ENCODE results near the gene NAA40.

NAA40 gene

GRCh38 chr11:63986932-63987513, 48.2 kb downstream of the NAA40 start:
- no peak for DNase-seq (ENCODE audit: low spot score)

- DNase-seq (ENCODE audit: low spot score) = no peak
These were observed 52.8 kb downstream of the NAA40 start for GRCh38 chr11:63991558-63991957.

DNA sequence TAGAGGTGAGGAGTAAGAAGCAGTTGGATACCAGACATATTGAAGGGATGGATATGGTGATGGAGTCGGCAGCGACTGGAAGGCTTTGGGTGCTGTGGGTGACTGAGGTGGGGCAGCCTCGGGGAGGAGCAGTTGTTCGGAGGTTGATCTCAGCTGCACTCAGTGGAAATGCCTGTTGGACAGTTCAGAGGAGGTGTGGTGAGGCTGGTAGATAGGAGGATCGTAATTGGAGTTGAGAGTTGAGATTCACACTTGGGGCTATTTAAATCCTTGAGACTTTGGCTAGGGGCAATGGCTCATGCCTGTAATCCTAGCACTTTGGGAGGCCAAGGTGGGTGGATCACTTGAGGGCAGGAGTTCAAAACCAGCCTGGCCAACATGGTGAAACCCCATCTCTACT, 54.3 kb downstream of the NAA40 start:
- DNase-seq (ENCODE audit: low spot score) = no peak

DNA sequence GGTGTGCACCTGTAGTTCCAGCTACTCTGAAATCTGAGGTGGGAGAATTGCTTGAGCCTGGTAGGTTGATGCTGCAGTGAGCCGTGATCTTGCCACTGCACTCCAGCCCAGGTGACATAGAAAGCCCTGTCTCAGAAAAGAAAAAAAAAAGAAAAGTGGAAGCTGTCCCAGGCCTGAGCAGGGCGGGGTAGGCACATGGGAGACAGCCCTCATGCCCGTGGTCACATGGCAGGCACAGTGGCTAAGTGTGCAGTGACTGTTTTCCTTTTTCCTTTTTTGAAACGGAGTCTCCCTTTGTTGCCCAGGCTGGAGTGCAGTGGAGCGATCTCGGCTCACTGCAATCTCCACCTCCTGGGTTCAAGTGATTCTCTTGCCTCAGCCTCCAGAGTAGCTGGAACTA, 55.2 kb downstream of the NAA40 start:
- DNase-seq (ENCODE audit: low spot score) = no peak

DNA sequence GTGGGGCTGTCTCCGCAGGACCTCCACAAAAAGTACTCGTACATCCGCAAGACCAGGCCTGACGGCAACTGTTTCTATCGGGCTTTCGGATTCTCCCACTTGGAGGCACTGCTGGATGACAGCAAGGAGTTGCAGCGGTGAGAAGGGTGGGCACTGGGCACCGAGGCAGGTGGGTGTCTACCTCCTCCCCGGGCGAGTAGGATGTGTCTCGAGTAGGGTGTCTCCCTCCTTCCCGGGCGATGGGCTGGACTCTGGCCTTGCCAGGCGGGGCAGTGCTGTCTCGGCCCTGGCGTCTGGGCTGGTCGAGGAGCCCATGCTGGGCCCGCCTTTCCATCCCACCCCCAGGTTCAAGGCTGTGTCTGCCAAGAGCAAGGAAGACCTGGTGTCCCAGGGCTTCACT, 57.7 kb downstream of the NAA40 start:
- no peak for DNase-seq (ENCODE audit: low spot score)

- DNase-seq (ENCODE audit: low spot score) = no peak
These were observed 58.4 kb downstream of the NAA40 start for GRCh38 chr11:63997104-63997700.

GRCh38 chr11:63997801-63998337, 59.1 kb downstream of the NAA40 start:
- no peak for DNase-seq (ENCODE audit: low spot score)

DNA sequence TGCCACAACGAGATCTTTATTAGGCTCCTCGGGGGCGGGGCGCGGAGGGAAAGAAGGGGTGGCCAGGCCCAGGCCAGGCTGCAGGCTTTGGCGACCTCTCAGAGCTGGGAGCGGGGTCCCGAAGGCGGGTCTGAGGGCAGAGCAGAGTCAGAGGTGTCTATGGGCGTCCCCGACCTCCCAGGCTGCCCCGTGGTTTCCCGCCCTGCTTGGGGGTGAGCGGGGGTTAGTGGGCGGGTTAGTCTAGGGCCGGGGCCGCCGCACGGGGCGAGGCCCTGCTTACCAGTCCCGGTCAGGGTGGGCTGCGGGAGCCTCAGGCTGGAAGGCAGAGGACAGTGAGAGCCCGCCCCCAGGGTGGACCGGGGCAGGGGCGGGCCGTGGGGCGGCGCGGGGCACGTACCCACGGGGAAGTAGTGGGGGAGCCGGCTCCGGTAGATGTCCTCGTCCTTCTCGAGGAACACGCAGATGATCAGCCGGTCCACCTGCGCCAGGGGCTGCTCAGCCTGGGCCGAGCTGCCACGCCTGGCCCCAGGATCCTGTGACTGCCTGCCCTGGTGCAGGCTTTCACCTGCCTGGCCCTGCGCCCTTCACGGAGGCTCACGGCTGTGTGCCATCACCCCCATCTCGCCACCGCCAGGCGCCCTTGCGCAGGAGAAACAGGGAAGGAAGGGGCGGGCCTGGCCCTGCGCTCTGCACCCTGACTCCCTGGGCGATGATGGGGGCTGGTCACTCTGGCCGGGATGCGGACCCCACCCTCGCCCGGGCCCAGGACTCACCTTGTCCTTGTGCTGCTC, 60.0 kb downstream of the NAA40 start:
- no peak for DNase-seq (ENCODE audit: low spot score)

GRCh38 chr11:63999349-64000025, 60.7 kb downstream of the NAA40 start:
- DNase-seq (ENCODE audit: low spot score) = no peak

- DNase-seq (ENCODE audit: low spot score) = no peak
These were observed 61.4 kb downstream of the NAA40 start for GRCh38 chr11:64000026-64000739.

GRCh38 chr11:64000740-64001483, 62.1 kb downstream of the NAA40 start:
- no peak for DNase-seq (ENCODE audit: low spot score)

DNA sequence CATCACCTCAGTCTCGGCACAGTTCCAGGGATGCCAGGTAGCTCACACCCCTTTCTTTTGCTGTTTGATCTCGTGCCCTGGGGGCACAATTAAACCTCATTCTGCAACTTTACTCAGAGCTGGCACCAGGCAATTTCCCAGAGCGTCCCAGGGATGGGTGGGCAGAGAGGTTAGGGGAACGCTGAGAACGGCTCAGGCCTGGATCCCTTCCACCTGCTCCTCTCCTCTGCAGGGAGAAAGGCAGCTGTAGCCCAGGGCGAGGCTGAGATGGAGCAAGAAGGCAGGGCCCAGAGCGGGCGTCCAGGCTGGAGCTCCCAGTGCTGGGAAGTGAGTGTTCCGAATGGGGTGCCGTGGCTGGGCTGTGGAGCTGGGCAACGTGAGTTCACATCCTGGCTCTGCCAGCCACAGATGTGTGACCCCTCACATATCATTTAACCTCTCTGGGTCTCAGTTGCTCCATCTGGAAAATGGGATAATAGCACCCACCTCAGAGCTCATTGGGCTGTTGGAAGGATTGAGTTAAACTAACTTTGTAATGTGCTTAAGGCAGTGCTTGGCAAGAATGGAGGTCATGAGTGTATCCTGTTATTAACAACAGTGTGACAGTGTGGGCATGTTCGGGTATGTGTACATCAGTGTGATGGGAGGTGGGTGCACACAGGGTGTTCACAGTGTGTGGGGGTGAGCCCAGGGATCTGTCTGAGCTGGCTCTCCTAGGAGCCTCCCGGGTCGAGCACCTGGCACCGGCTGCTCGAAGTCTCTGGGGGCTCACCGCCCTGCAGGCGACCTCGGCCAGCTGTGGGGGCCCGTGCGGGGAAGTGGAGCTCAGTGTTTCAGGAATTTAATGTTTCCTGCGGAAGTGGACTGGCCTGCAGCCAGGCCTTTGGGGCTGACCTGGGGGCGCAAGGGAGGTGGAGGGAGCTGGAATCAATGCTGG, 63.0 kb downstream of the NAA40 start:
- no peak for DNase-seq (ENCODE audit: low spot score)

DNA sequence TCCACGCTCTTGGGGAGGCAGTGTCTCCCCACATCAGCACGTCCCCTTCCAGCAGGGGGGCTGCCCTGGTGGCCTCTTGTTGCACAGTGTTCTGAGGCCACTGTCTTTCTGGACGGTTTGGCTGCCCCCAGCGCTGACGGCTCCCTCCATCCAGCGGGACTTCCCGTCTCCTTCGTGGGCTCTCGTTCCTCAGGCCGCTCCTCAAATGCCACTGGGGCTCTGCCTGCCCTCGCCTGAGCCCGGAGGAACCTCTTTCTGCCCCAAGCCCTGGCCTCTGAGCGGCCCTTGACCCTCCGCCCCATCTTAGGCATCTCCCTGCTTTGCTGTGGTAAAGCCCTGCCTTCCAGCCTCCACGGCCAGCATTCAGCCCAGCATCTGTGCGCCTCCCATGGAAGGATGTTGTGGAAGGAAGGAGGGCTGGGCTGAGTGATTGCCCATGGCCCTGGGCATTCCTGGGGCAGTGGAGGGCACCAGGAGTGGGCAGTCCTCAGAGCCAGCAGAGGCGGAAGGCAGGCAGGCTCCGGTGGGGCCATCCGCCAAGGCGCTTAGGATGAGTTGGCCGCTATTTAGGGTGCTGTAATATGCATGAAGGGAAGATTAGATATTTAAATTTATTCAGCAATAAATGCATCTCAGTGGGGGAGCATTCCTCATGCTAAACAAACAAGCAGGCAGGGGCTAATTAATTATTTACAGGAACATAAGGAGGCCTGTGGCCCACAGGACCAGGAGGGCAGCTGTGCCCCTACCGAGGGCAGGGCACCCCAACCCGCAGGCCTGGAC, 65.2 kb downstream of the NAA40 start:
- no peak for DNase-seq (ENCODE audit: low spot score)

GRCh38 chr11:64004590-64004984, 65.8 kb downstream of the NAA40 start:
- no peak for DNase-seq (ENCODE audit: low spot score)

DNA sequence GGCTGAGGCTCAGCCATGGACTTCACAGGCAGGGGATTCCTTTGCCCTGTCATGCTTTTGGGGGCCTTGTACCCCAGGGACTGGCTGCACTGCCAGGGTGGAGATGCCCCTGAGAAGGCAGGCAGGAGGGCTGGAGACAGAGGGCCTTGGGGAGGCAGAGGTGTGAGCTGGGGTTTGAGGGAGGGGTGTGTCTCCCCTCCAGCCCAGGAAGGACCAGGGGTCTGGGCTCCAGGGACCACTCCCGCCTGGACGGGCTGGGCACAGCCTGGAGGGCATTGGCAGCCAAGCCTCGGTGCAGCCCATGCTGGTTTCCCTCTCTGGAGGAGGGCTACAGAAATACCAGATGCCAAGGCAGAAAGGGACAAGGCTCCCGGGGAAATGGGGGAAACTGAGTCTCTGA, 66.9 kb downstream of the NAA40 start:
- no peak for DNase-seq (ENCODE audit: low spot score)

GRCh38 chr11:64006398-64006797, 67.6 kb downstream of the NAA40 start:
- DNase-seq (ENCODE audit: low spot score) = no peak

All from LoVo (cell line).